Activated CD8-positive, alpha-beta memory T cell treated with anti-CD3 and anti-CD28 coated beads for 24 hours (primary cell): Measurements from ENCODE around the gene MADD.
"Not testable (repeated sequence)": the region's sequence is repeated elsewhere in the genome, so short reads cannot be mapped to it uniquely, and the experiment has no call there.

Source experiments
- DNase-seq: peaks from one replicate; pipeline ENCODE4 v3.0.0-alpha.2; 2020

Gene MADD

GRCh38 chr11:47326198-47326597 lies 56.3 kb downstream of the MADD start:
- DNase-seq: no peak

- DNase-seq: no peak
Observed at GRCh38 chr11:47327025-47327424, 57.1 kb downstream of the MADD start.

GRCh38 chr11:47327949-47328348 lies 58.0 kb downstream of the MADD start:
- DNase-seq: no peak

- no peak for DNase-seq
Observed at GRCh38 chr11:47328449-47329390, 58.8 kb downstream of the MADD start.

- DNase-seq: no peak
Observed at GRCh38 chr11:47329431-47329986, 59.6 kb downstream of the MADD start.

GRCh38 chr11:47329987-47330931 lies 60.3 kb downstream of the MADD start:
- no peak for DNase-seq

GRCh38 chr11:47331454-47332302 lies 61.7 kb downstream of the MADD start:
- DNase-seq: no peak

- no peak for DNase-seq
Observed at GRCh38 chr11:47332303-47332711, 62.4 kb downstream of the MADD start.

GRCh38 chr11:47332791-47333525 lies 63.0 kb downstream of the MADD start:
- no peak for DNase-seq

- no peak for DNase-seq
Observed at GRCh38 chr11:47333526-47333845, 63.6 kb downstream of the MADD start.

GRCh38 chr11:47333886-47334443 lies 64.0 kb downstream of the MADD start:
- no peak for DNase-seq

GRCh38 chr11:47334699-47335411 lies 64.9 kb downstream of the MADD start:
- not testable (repeated sequence) for DNase-seq

- no peak for DNase-seq
Observed at GRCh38 chr11:47335733-47336132, 65.8 kb downstream of the MADD start.

GRCh38 chr11:47336595-47336994 lies 66.7 kb downstream of the MADD start:
- no peak for DNase-seq

- DNase-seq: no peak
Observed at GRCh38 chr11:47337229-47337924, 67.4 kb downstream of the MADD start.

GRCh38 chr11:47338396-47339241 lies 68.7 kb downstream of the MADD start:
- no peak for DNase-seq

- DNase-seq: no peak
Observed at GRCh38 chr11:47340010-47340409, 70.1 kb downstream of the MADD start.

- DNase-seq: no peak
Observed at GRCh38 chr11:47340980-47341775, 71.2 kb downstream of the MADD start.
